Endothelial cell of umbilical vein (primary cell): Measurements from ENCODE around the gene GDPGP1. TPM values are rescaled to one million over a fixed set of nuclear protein-coding genes. Genes with fewer than 3 reads are reported as not detected.

Source experiments
- BruUV-seq: library from RNA; stranded (reverse); fragments of 400-500 nt; replicated peaks from 2 replicates; lab custom pipeline; 2021; lab: Mats Ljungman, UMichigan
- CTCF ChIA-PET: fragments of 300-600, 350-600 bp; sonication (Branson Sonifier 250); formaldehyde crosslinking; loops from one replicate; lab custom pipeline; 2021; ENCODE audit warnings: antibody characterized with exemption, inconsistent platforms; lab: Charles Lee
- POLR2A ChIA-PET: fragments of 300-600, 350-600 bp; sonication (Branson Sonifier 250); formaldehyde crosslinking; loops from one replicate; lab custom pipeline; 2021; ENCODE audit warnings: antibody characterized with exemption, inconsistent platforms; lab: Charles Lee
- DNase-seq: peaks from one replicate; pipeline ENCODE4 v3.0.0-alpha.2; 2011; ENCODE audit warnings: low read depth, low spot score
- FAIRE-seq: peaks from 2 replicates; lab custom pipeline; 2011; peaks lifted over from hg19 to GRCh38; lab: Jason Lieb, UNC
- H2AFZ ChIP-seq: 2 replicates; pipeline ENCODE4 v1.6.0; 2012; ENCODE audit warnings: low read depth, low read length, control low read depth, inconsistent platforms
- H3K27ac ChIP-seq: 2 replicates; pipeline ENCODE4 v1.5.1; 2011; ENCODE audit warnings: low read depth, mild to moderate bottlenecking, control low read depth, low read length, moderate library complexity; ENCODE audit not compliant: insufficient read depth
- H3K27me3 ChIP-seq, 2 experiments: 2 replicates each; pipeline versions ENCODE4 v1.6.0 to v1.6.1; 2011; ENCODE audit warnings: low read length in 2 of 2, mixed read lengths in 1 of 2; ENCODE audit not compliant: control insufficient read depth in 2 of 2, insufficient read depth in 2 of 2
- H3K36me3 ChIP-seq, 2 experiments: 2 replicates in 1 of 2; 3 replicates in 1 of 2; pipeline ENCODE4 v1.5.1; 2011; ENCODE audit warnings: low read length in 2 of 2, mild to moderate bottlenecking in 1 of 2, moderate library complexity in 1 of 2; ENCODE audit not compliant: control insufficient read depth in 2 of 2, insufficient read depth in 2 of 2; ENCODE audit errors: extremely low read depth in 1 of 2
- H3K4me1 ChIP-seq: 3 replicates; pipeline ENCODE4 v1.5.1; 2011; ENCODE audit warnings: mild to moderate bottlenecking, low read length; ENCODE audit not compliant: control insufficient read depth, insufficient read depth; ENCODE audit errors: extremely low read depth
- H3K4me2 ChIP-seq: 2 replicates; pipeline ENCODE4 v1.6.1; 2011; ENCODE audit warnings: low read length, control low read depth, mixed read lengths; ENCODE audit not compliant: insufficient read depth
- H3K4me3 ChIP-seq, 3 experiments: fragments of 200-600 bp in 1 of 3; sonication (generic), shearing (Covaris generic) in 1 of 3; replicated peaks in 1 of 3; 2 replicates each; pipeline ENCODE4 v1.5.1; 2011 to 2016; ENCODE audit warnings: control low read depth in 3 of 3, low read length in 3 of 3, mild to moderate bottlenecking in 2 of 3, inconsistent platforms in 1 of 3, low read depth in 1 of 3, moderate library complexity in 1 of 3; ENCODE audit not compliant: insufficient read depth in 1 of 3
- H3K79me2 ChIP-seq: 2 replicates; pipeline ENCODE4 v1.6.0; 2012; ENCODE audit warnings: low read length, inconsistent platforms; ENCODE audit not compliant: control insufficient read depth, insufficient read depth
- H3K9ac ChIP-seq: replicated peaks from 2 replicates; pipeline ENCODE3; 2011; ENCODE audit warnings: low read length, control low read depth; ENCODE audit not compliant: insufficient read depth; ENCODE audit errors: extremely low read depth
- H3K9me1 ChIP-seq: replicated peaks from 3 replicates; pipeline ENCODE4 v1.6.0; 2011; ENCODE audit warnings: mild to moderate bottlenecking, low read length; ENCODE audit not compliant: control insufficient read depth, insufficient read depth; ENCODE audit errors: extremely low read depth
- H3K9me3 ChIP-seq: replicated peaks from 2 replicates; pipeline ENCODE4 v1.5.1; 2012; ENCODE audit warnings: low read length, inconsistent platforms; ENCODE audit not compliant: control insufficient read depth, insufficient read depth
- H4K20me1 ChIP-seq: replicated peaks from 2 replicates; pipeline ENCODE3; 2011; ENCODE audit warnings: mild to moderate bottlenecking, low read length; ENCODE audit not compliant: control insufficient read depth, insufficient read depth; ENCODE audit errors: extremely low read depth
- EZH2 ChIP-seq: IDR thresholded peaks from 2 replicates; pipeline ENCODE4 v1.6.1; 2012; ENCODE audit warnings: borderline replicate concordance, low read depth, mild to moderate bottlenecking, moderate library complexity, low read length, inconsistent platforms; ENCODE audit not compliant: severe bottlenecking
- FOS ChIP-seq: IDR thresholded peaks from 2 replicates; pipeline ENCODE4 v1.6.1; 2011; ENCODE audit warnings: mild to moderate bottlenecking, low read length, moderate library complexity, borderline replicate concordance; ENCODE audit not compliant: insufficient read depth
- GATA2 ChIP-seq: IDR thresholded peaks from 2 replicates; pipeline ENCODE4 v1.7.0; 2011; ENCODE audit warnings: low read depth, mild to moderate bottlenecking, moderate library complexity, mixed read lengths, low read length; ENCODE audit not compliant: insufficient read length, insufficient read depth
- JUN ChIP-seq: IDR thresholded peaks from 2 replicates; pipeline ENCODE4 v1.6.1; 2011; ENCODE audit warnings: borderline replicate concordance, low read depth; ENCODE audit not compliant: insufficient read length, insufficient read depth
- MYC ChIP-seq: IDR thresholded peaks from one replicate; pipeline ENCODE4 v1.6.1; 2011; ENCODE audit warnings: mild to moderate bottlenecking, low read depth, low read length
- POLR2A ChIP-seq: IDR thresholded peaks from 2 replicates; pipeline ENCODE4 v1.6.1; 2012; ENCODE audit warnings: low read depth, mild to moderate bottlenecking, control low read depth, low read length
- POLR2AphosphoS5 ChIP-seq: IDR thresholded peaks from 2 replicates; pipeline ENCODE4 v1.6.1; 2012; ENCODE audit warnings: low read depth, mild to moderate bottlenecking, control low read depth, low read length, moderate library complexity; ENCODE audit not compliant: insufficient read depth
- dilution Hi-C: fragments of 300-500 bp; cut with MboI; formaldehyde crosslinking; loops from one replicate; pipeline ENCODE4 v1.15.0; 2019; ENCODE audit warnings: low sequenced_read_pairs; ENCODE audit not compliant: extremely low pct_ligation_motif_present
- intact Hi-C: fragments of 100-400 bp; cut with micrococcal nuclease; formaldehyde crosslinking; loops from one replicate; pipeline ENCODE4 v1.10.0; 2022
- polyA plus RNA-seq, 4 experiments: library from polyadenylated mRNA; depleted of rRNA in 3 of 4; stranded (reverse) in 3 of 4; unstranded in 1 of 4; fragments of >200 nt; gene quantifications; 2 replicates each; pipeline versions ENCODE4 v1.2.1 to v1.2.3, GENCODE V29; 2011 to 2012; ENCODE audit warnings: missing spikeins in 1 of 4
- total RNA-seq: library from RNA; stranded (reverse); gene quantifications from 2 replicates; pipeline ENCODE4 v1.2.3, GENCODE V29; 2021
- TF ChIP-seq, protein P1 (sequence below), 2 donors: IDR thresholded peaks; 1 replicate in 1 of 2; 2 replicates in 1 of 2; pipeline ENCODE4 v1.5.1; 2011; ENCODE audit warnings: low read length in 2 of 2, mild to moderate bottlenecking in 2 of 2, moderate library complexity in 2 of 2, control low read depth in 1 of 2, inconsistent platforms in 1 of 2, low read depth in 1 of 2; ENCODE audit not compliant: insufficient read depth in 1 of 2; ENCODE audit errors: extremely low read depth in 1 of 2
- TF ChIP-seq, protein P2 (sequence below): IDR thresholded peaks from 2 replicates; pipeline ENCODE4 v1.6.1; 2011; ENCODE audit not compliant: insufficient read depth, insufficient read length

The GDPGP1 gene
- total and polyA plus RNA-seq, 2 donors (not counting 3 experiments of a cell fraction or from before 2014, with no cell fraction given) = 4.8 to 7.2 TPM

DNA sequence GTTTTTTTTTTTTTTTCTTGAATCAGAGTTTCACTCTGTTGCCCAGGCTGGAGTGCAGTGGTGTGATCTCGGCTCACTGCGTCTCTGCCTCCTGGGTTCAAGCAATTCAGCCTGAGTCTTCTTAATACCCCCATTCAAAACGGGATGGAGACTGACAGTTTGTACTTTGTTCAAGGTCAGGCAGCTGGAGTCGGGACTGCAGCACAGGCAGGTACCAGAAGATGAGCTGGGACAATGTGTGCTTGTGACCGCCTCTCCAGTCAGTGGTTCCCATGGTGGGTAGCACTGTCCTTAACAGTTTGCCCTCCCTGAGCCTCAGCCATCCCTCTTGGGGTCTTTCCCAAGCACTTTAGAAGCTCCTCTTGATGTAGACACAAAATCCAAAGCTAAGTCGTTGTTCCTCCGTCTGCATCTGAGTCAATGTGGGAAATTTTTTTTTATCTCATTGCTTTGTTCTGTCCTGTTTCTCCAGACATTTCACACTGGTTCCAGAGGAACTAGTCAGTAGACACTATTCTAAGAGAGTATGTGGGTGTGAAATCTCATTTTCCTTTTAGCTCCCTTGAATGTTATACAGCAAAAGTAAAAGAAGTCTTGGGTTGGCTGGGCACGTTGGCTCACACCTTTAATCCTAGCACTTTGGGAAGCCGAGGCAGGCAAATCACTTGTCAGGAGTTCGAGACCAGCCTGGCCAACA, 10.1 kb downstream of the GDPGP1 start:
- dilution Hi-C loops = no loop called here
- peaks cover 2% of the 10 kb centered on the region for H3K4me1 ChIP-seq
- no TSS peak for BruUV-seq

DNA sequence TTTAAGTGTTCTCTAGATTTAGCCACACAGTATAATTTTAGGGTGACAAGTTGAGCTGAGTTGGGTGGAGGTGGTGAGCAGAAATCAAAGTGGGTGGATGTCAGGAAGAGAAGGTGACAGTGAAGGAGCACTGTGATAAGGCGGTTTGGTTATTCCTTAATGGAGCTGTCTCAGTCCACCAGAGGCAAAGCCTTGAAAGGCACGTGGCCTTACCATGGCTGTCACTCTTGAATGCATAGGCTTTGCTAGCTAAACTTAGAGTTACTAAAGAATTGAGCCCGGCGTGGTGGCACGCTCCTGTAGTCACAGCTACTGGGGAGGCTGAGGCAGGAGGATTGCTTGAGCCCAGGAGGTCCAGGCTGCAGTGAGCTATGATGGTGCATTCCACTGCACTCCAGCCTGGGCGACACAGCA, 14.8 kb downstream of the GDPGP1 start:
- TF ChIP-seq JUN (no peak), POLR2A (no peak), EZH2 (no peak), MYC (no peak), POLR2AphosphoS5 (no peak), GATA2 (no peak), FOS (no peak)
- TF ChIP-seq, protein P1, sequence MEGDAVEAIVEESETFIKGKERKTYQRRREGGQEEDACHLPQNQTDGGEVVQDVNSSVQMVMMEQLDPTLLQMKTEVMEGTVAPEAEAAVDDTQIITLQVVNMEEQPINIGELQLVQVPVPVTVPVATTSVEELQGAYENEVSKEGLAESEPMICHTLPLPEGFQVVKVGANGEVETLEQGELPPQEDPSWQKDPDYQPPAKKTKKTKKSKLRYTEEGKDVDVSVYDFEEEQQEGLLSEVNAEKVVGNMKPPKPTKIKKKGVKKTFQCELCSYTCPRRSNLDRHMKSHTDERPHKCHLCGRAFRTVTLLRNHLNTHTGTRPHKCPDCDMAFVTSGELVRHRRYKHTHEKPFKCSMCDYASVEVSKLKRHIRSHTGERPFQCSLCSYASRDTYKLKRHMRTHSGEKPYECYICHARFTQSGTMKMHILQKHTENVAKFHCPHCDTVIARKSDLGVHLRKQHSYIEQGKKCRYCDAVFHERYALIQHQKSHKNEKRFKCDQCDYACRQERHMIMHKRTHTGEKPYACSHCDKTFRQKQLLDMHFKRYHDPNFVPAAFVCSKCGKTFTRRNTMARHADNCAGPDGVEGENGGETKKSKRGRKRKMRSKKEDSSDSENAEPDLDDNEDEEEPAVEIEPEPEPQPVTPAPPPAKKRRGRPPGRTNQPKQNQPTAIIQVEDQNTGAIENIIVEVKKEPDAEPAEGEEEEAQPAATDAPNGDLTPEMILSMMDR (IDR thresholded peaks at IDR 0.05; ENCODE audit: extremely low read depth in 1 of 2, insufficient read depth in 1 of 2, low read depth in 1 of 2, low read length in 2 of 2) = no peak
- TF ChIP-seq, protein P2, sequence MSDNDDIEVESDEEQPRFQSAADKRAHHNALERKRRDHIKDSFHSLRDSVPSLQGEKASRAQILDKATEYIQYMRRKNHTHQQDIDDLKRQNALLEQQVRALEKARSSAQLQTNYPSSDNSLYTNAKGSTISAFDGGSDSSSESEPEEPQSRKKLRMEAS = no peak
- no peaks in the 10 kb centered on the region for H3K79me2 ChIP-seq
- intact Hi-C loops = loop anchor here (1.0 kb wide), 2 partner anchors 14 to 17 kb away; partner anchors contain the start of genes GDPGP1 and NGRN
- DNase-seq (no peak), FAIRE-seq (no peak)
- ChIA-PET POLR2A (interaction anchor here (0.7 to 1.5 kb wide), 5 partner anchors 13 to 162 kb away, joined by 3 to 6 read pairs (median 5); partner anchors contain the start of genes CIB1 and GDPGP1), CTCF (interaction anchor here (0.9 to 2.5 kb wide), 12 partner anchors 9 to 47 kb away, joined by 3 to 20 read pairs (median 4); partner anchors contain the start of genes CIB1, GDPGP1, NGRN and SEMA4B)
- no peak overlapping the region for H3K9ac ChIP-seq
- no peaks in the 10 kb centered on the region for H3K36me3 ChIP-seq
- H2AFZ ChIP-seq = peak overlapping the region; percentile 83
- H3K4me1 ChIP-seq = peaks cover 5% of the 10 kb centered on the region
- no peaks in the 10 kb centered on the region for H3K27me3 ChIP-seq
- H4K20me1 ChIP-seq = no peaks in the 10 kb centered on the region
- peak overlapping the region; percentile 40 for H3K4me2 ChIP-seq
- no TSS peak for BruUV-seq
- no peak overlapping the region for H3K4me3 ChIP-seq
- no peaks in the 10 kb centered on the region for H3K9me3 ChIP-seq
- H3K9me1 ChIP-seq = no peaks in the 10 kb centered on the region
- dilution Hi-C loops = no loop called here
- H3K27ac ChIP-seq = no peak overlapping the region

More for the DNA sequence above, 10.1 kb downstream of the GDPGP1 start:
- H3K9ac ChIP-seq = no peak overlapping the region
- H3K27me3 ChIP-seq = no peaks in the 10 kb centered on the region
- ChIA-PET CTCF (interaction anchor here (0.7 kb wide), 1 partner anchor 52 kb away, joined by 3 read pairs; no protein-coding TSS in a partner anchor), POLR2A (no interaction called here)
- no peak overlapping the region for H3K27ac ChIP-seq
- H3K79me2 ChIP-seq = no peaks in the 10 kb centered on the region
- H3K9me3 ChIP-seq = no peaks in the 10 kb centered on the region
- H4K20me1 ChIP-seq = no peaks in the 10 kb centered on the region
- intact Hi-C loops = no loop called here
- no peaks in the 10 kb centered on the region for H3K36me3 ChIP-seq
- TF ChIP-seq, protein P1 (IDR thresholded peaks at IDR 0.05; ENCODE audit: extremely low read depth in 1 of 2, insufficient read depth in 1 of 2, low read depth in 1 of 2, low read length in 2 of 2) = no peak
- no peak overlapping the region for H2AFZ ChIP-seq
- no peak overlapping the region for H3K4me3 ChIP-seq
- DNase-seq = no peak
- no peak for FAIRE-seq
- H3K9me1 ChIP-seq = no peaks in the 10 kb centered on the region
- H3K4me2 ChIP-seq = no peak overlapping the region
